Stimulated activated effector memory CD8-positive, alpha-beta T cell treated with anti-CD3 and anti-CD28 coated beads, Interleukin-12 subunit alpha, Interleukin-12 subunit beta, amount 100 ng/mL, for 72 hours (primary cell): ENCODE measurements around the gene IL31.
"Not testable (repeated sequence)": the region's sequence is repeated elsewhere in the genome, so short reads cannot be mapped to it uniquely, and the experiment has no call there.

Experiments used
- ATAC-seq: fragments of 150-1000 bp; cut with Tn5 transposase; 2 replicates; pipeline ENCODE4 v1.10.0; 2021
- DNase-seq, 2 donors: peaks; one replicate each; pipeline ENCODE4 v3.0.0; 2021 to 2022; ENCODE audit warnings: low spot score in 2 of 2
- H3K27ac Mint-ChIP-seq: one replicate; pipeline ENCODE4 v1.8.0; 2022; ENCODE audit warnings: mild to moderate bottlenecking, mixed read lengths
- H3K36me3 Mint-ChIP-seq: one replicate; pipeline ENCODE4 v1.8.0; 2022; ENCODE audit warnings: mild to moderate bottlenecking, mixed read lengths
- H3K4me1 Mint-ChIP-seq: one replicate; pipeline ENCODE4 v1.8.0; 2022; ENCODE audit warnings: mixed read lengths
- H3K4me3 Mint-ChIP-seq: one replicate; pipeline ENCODE4 v1.8.0; 2022; ENCODE audit warnings: mild to moderate bottlenecking, mixed read lengths
- H3K9me3 Mint-ChIP-seq: one replicate; pipeline ENCODE4 v1.8.0; 2022; ENCODE audit warnings: mixed read lengths

IL31 gene

GRCh38 chr12:122174155-122174845 is at the start of gene IL31:
Gene IL31 (minus strand): TSS chr12:122174221. CDS start chr12:122174172, 49 bp downstream.
- H3K27ac Mint-ChIP-seq = no peak within 1 kb of the TSS
- H3K4me1 Mint-ChIP-seq = peaks cover 6% of the 10 kb centered on the region
- no peaks in the 10 kb centered on the region for H3K36me3 Mint-ChIP-seq
- H3K4me3 Mint-ChIP-seq = no peak within 1 kb of the TSS
- DNase-seq = no peak
- peak; percentile 89 for ATAC-seq
- H3K9me3 Mint-ChIP-seq = no peaks in the 10 kb centered on the region

- ATAC-seq = no peak
- Mint-ChIP-seq H3K4me3 (no peak overlapping the region), H3K36me3 (peaks cover 100% of the 10 kb centered on the region), H3K9me3 (no peaks in the 10 kb centered on the region), H3K4me1 (peaks cover 6% of the 10 kb centered on the region), H3K27ac (no peak overlapping the region)
- DNase-seq = no peak
These were observed 42.4 kb upstream of the IL31 start for GRCh38 chr12:122216445-122216844.

GRCh38 chr12:122215771-122216170 is 41.8 kb upstream of the IL31 start:
- H3K27ac Mint-ChIP-seq = no peak overlapping the region
- DNase-seq = no peak
- ATAC-seq = peak; percentile 65
- H3K4me3 Mint-ChIP-seq = no peak overlapping the region
- no peaks in the 10 kb centered on the region for H3K9me3 Mint-ChIP-seq
- H3K4me1 Mint-ChIP-seq = peaks cover 6% of the 10 kb centered on the region
- H3K36me3 Mint-ChIP-seq = peaks cover 100% of the 10 kb centered on the region

- Mint-ChIP-seq H3K4me3 (no peak overlapping the region), H3K9me3 (no peaks in the 10 kb centered on the region), H3K27ac (no peak overlapping the region), H3K4me1 (peaks cover 18% of the 10 kb centered on the region), H3K36me3 (peaks cover 87% of the 10 kb centered on the region)
- DNase-seq (no peak), ATAC-seq (no peak)
These were observed 34.2 kb upstream of the IL31 start for GRCh38 chr12:122208073-122208820.

GRCh38 chr12:122207391-122207790 is 33.4 kb upstream of the IL31 start:
- Mint-ChIP-seq H3K9me3 (no peaks in the 10 kb centered on the region), H3K27ac (no peak overlapping the region), H3K4me3 (no peak overlapping the region), H3K36me3 (peaks cover 79% of the 10 kb centered on the region), H3K4me1 (peaks cover 18% of the 10 kb centered on the region)
- ATAC-seq (no peak), DNase-seq (no peak)

GRCh38 chr12:122206976-122207375 is 33.0 kb upstream of the IL31 start:
- no peak overlapping the region for H3K4me3 Mint-ChIP-seq
- no peaks in the 10 kb centered on the region for H3K9me3 Mint-ChIP-seq
- H3K4me1 Mint-ChIP-seq = peaks cover 18% of the 10 kb centered on the region
- H3K36me3 Mint-ChIP-seq = peaks cover 74% of the 10 kb centered on the region
- no peak for ATAC-seq
- DNase-seq = no peak
- H3K27ac Mint-ChIP-seq = no peak overlapping the region

- no peaks in the 10 kb centered on the region for H3K9me3 Mint-ChIP-seq
- H3K27ac Mint-ChIP-seq = peak overlapping the region; percentile 79
- no peak overlapping the region for H3K4me3 Mint-ChIP-seq
- H3K4me1 Mint-ChIP-seq = peaks cover 21% of the 10 kb centered on the region
- ATAC-seq = no peak
- peaks cover 68% of the 10 kb centered on the region for H3K36me3 Mint-ChIP-seq
- no peak for DNase-seq
These were observed 32.3 kb upstream of the IL31 start for GRCh38 chr12:122206111-122206881.

GRCh38 chr12:122205053-122205925 is 31.3 kb upstream of the IL31 start:
- H3K4me3 Mint-ChIP-seq = peak overlapping the region; percentile 65
- H3K9me3 Mint-ChIP-seq = no peaks in the 10 kb centered on the region
- ATAC-seq = no peak
- peaks cover 22% of the 10 kb centered on the region for H3K4me1 Mint-ChIP-seq
- no peak overlapping the region for H3K27ac Mint-ChIP-seq
- H3K36me3 Mint-ChIP-seq = peaks cover 58% of the 10 kb centered on the region
- no peak for DNase-seq

- Mint-ChIP-seq H3K36me3 (peaks cover 49% of the 10 kb centered on the region), H3K9me3 (no peaks in the 10 kb centered on the region), H3K27ac (no peak overlapping the region), H3K4me1 (peaks cover 22% of the 10 kb centered on the region), H3K4me3 (peak overlapping the region; percentile 65)
- ATAC-seq (peak; percentile 22), DNase-seq (no peak)
These were observed 30.4 kb upstream of the IL31 start for GRCh38 chr12:122204167-122205052.

- Mint-ChIP-seq H3K4me1 (peaks cover 23% of the 10 kb centered on the region), H3K27ac (peak within 1 kb of the TSS; percentile 20), H3K4me3 (peak within 1 kb of the TSS; percentile 65), H3K36me3 (peaks cover 40% of the 10 kb centered on the region), H3K9me3 (no peaks in the 10 kb centered on the region)
- peak; percentile 51 to 74 for DNase-seq
- ATAC-seq = peak; percentile 75
These were observed 29.5 kb upstream of the IL31 start, which contains the start of gene B3GNT4 for GRCh38 chr12:122203301-122204166. Gene B3GNT4 (plus strand): TSS chr12:122203709. CDS start chr12:122204619, 910 bp downstream.

GRCh38 chr12:122202811-122203210 is 28.8 kb upstream of the IL31 start:
- peak overlapping the region; percentile 20 for H3K27ac Mint-ChIP-seq
- H3K9me3 Mint-ChIP-seq, DNase-seq, ATAC-seq: not testable (repeated sequence)
- H3K4me3 Mint-ChIP-seq = peak overlapping the region; percentile 65
- H3K4me1 Mint-ChIP-seq = peaks cover 30% of the 10 kb centered on the region
- peaks cover 36% of the 10 kb centered on the region for H3K36me3 Mint-ChIP-seq

GRCh38 chr12:122202017-122202416 is 28.0 kb upstream of the IL31 start:
- H3K27ac Mint-ChIP-seq = no peak overlapping the region
- H3K9me3 Mint-ChIP-seq = no peaks in the 10 kb centered on the region
- DNase-seq = no peak
- H3K4me1 Mint-ChIP-seq = peaks cover 37% of the 10 kb centered on the region
- no peak overlapping the region for H3K4me3 Mint-ChIP-seq
- peaks cover 36% of the 10 kb centered on the region for H3K36me3 Mint-ChIP-seq
- ATAC-seq = no peak

GRCh38 chr12:122201381-122201780 is 27.4 kb upstream of the IL31 start:
- ATAC-seq = no peak
- H3K4me1 Mint-ChIP-seq = peaks cover 34% of the 10 kb centered on the region
- H3K4me3 Mint-ChIP-seq = no peak overlapping the region

More at GRCh38 chr12:122201381-122201780, 27.4 kb upstream of the IL31 start:
- Mint-ChIP-seq H3K9me3 (no peaks in the 10 kb centered on the region), H3K27ac (no peak overlapping the region), H3K36me3 (peaks cover 31% of the 10 kb centered on the region)
- no peak for DNase-seq
